T-helper 2 cell (primary cell): ENCODE measurements around the gene EMC9.
A peak's percentile ranks its signal among the peaks of the same experiment; 100 is the strongest.

Experiments
- DNase-seq, 5 experiments: peaks; one replicate each; pipeline versions ENCODE4 v3.0.0 to v3.0.0-alpha.2; 2012 to 2022

EMC9 gene

GRCh38 chr14:24177041-24177825 is 35.8 kb upstream of the EMC9 start:
- no peak for DNase-seq

- no peak for DNase-seq
Measured at GRCh38 chr14:24176599-24176998, 35.2 kb upstream of the EMC9 start.

- DNase-seq: no peak
Measured at GRCh38 chr14:24172871-24173281, 31.5 kb upstream of the EMC9 start.

GRCh38 chr14:24172261-24172860 is 31.0 kb upstream of the EMC9 start:
- no peak for DNase-seq

- peak; percentile 41 to 81 (median 67) for DNase-seq
Measured at GRCh38 chr14:24171422-24172260, 30.2 kb upstream of the EMC9 start, which contains the start of gene REC8. TSS of gene REC8 (plus strand) at chr14:24172080. CDS start at chr14:24172553, 473 bp downstream.

- DNase-seq: no peak
Measured at GRCh38 chr14:24167469-24168114, 26.2 kb upstream of the EMC9 start.

- no peak for DNase-seq
Measured at GRCh38 chr14:24165785-24166184, 24.4 kb upstream of the EMC9 start.

- DNase-seq: no peak
Measured at GRCh38 chr14:24164518-24164991, 23.2 kb upstream of the EMC9 start.

- peak in 1 of 5 experiments; percentile 37 for DNase-seq
Measured at GRCh38 chr14:24162093-24162492, 20.7 kb upstream of the EMC9 start.

GRCh38 chr14:24160850-24161804 is 19.7 kb upstream of the EMC9 start, which contains the start of gene IRF9:
TSS of gene IRF9 (plus strand) at chr14:24161265. CDS start at chr14:24162145, 880 bp downstream.
- DNase-seq: peak; percentile 90 to 98 (median 93)

GRCh38 chr14:24160499-24160849 is 19.1 kb upstream of the EMC9 start:
- no peak for DNase-seq

- no peak for DNase-seq
Measured at GRCh38 chr14:24159777-24160498, 18.5 kb upstream of the EMC9 start.

- DNase-seq: no peak
Measured at GRCh38 chr14:24157331-24157730, 15.9 kb upstream of the EMC9 start.

- no peak for DNase-seq
Measured at GRCh38 chr14:24156840-24157239, 15.4 kb upstream of the EMC9 start.

GRCh38 chr14:24155100-24155499 is 13.7 kb upstream of the EMC9 start:
- DNase-seq: no peak

GRCh38 chr14:24151404-24152080 is 10.2 kb upstream of the EMC9 start:
- no peak for DNase-seq

- no peak for DNase-seq
Measured at GRCh38 chr14:24150993-24151392, 9.6 kb upstream of the EMC9 start.

GRCh38 chr14:24150567-24150966 is 9.2 kb upstream of the EMC9 start:
- DNase-seq: no peak

- DNase-seq: no peak
Measured at GRCh38 chr14:24150061-24150460, 8.7 kb upstream of the EMC9 start.
